HCT116 (cell line): ENCODE results near the gene ACO2. TPM values are rescaled to one million over a fixed set of nuclear protein-coding genes. Genes with fewer than 3 reads are reported as not detected.

Experiments used
- ATAC-seq: fragments of 200-7000 bp; cut with Tn5 transposase; 2 replicates; pipeline ENCODE4 v1.9.1; 2020; ENCODE audit warnings: mild to moderate bottlenecking, moderate library complexity
- BruUV-seq: library from RNA; stranded (reverse); fragments of 400-500 nt; replicated peaks from 2 replicates; lab custom pipeline; 2021; lab: Mats Ljungman, UMichigan
- CTCF ChIA-PET: fragments of 300-600 bp; sonication (Branson Sonifier 250); formaldehyde crosslinking; loops from one replicate; lab custom pipeline; 2021; ENCODE audit warnings: antibody characterized with exemption; lab: Charles Lee
- POLR2A ChIA-PET: fragments of 300-600, 350-600 bp; sonication (Branson Sonifier 250); formaldehyde crosslinking; loops from one replicate; lab custom pipeline; 2021; ENCODE audit warnings: antibody characterized with exemption; lab: Charles Lee
- RAD21 ChIA-PET, 2 experiments: fragments of 300-600 bp; sonication (Branson Sonifier 250); formaldehyde crosslinking; loops; one replicate each; lab custom pipeline; 2023; ENCODE audit warnings: low total read pairs in 2 of 2; ENCODE audit not compliant: uncharacterized antibody in 2 of 2, unreplicated experiment in 2 of 2, low non-redundant PET in 1 of 2; lab: Charles Lee
- DNase-seq: peaks from one replicate; pipeline ENCODE4 v3.0.0-alpha.2; 2010; ENCODE audit warnings: low read depth, low spot score
- H2AFZ ChIP-seq: fragments of 200-600 bp; shearing (Covaris generic), sonication (generic); 2 replicates; pipeline ENCODE4 v1.6.1; 2017; ENCODE audit warnings: low read depth, mixed run types, mixed read lengths, antibody characterized with exemption, low read length; ENCODE audit not compliant: poor library complexity, severe bottlenecking
- H3K27ac ChIP-seq: 2 replicates; pipeline ENCODE4 v1.5.1; 2012; ENCODE audit warnings: low read depth, low read length
- H3K27me3 ChIP-seq: fragments of 200-600 bp; sonication (generic); 2 replicates; pipeline ENCODE4 v1.6.1; 2016; ENCODE audit warnings: mixed run types, low read length, mixed read lengths; ENCODE audit not compliant: insufficient read depth
- H3K36me3 ChIP-seq, 2 experiments: fragments of 200-500 bp in 1 of 2; fragments of 200-600 bp in 1 of 2; sonication (Bioruptor generic) in 1 of 2; sonication (generic) in 1 of 2; 2 replicates each; pipeline versions ENCODE4 v1.5.1 to v1.6.1; 2014 to 2016; ENCODE audit warnings: low read length in 2 of 2, inconsistent platforms in 1 of 2, mixed read lengths in 1 of 2, mixed run types in 1 of 2; ENCODE audit not compliant: insufficient read depth in 2 of 2, control insufficient read depth in 1 of 2
- H3K4me1 ChIP-seq, 2 experiments: fragments of 200-600 bp in 1 of 2; sonication (generic) in 1 of 2; 2 replicates each; pipeline versions ENCODE4 v1.5.1 to v1.6.1; 2012 to 2017; ENCODE audit warnings: low read length in 2 of 2, inconsistent platforms in 1 of 2, mild to moderate bottlenecking in 1 of 2, mixed read lengths in 1 of 2, mixed run types in 1 of 2, moderate library complexity in 1 of 2; ENCODE audit not compliant: insufficient read depth in 2 of 2, control insufficient read depth in 1 of 2
- H3K4me2 ChIP-seq: fragments of 200-600 bp; sonication (generic); 2 replicates; pipeline ENCODE4 v1.6.1; 2017; ENCODE audit warnings: mixed run types, low read length, mixed read lengths
- H3K4me3 ChIP-seq, 2 experiments: fragments of 200-600 bp in 1 of 2; sonication (generic) in 1 of 2; replicated peaks in 1 of 2; 2 replicates each; pipeline ENCODE4 v1.5.1; 2011 to 2016; ENCODE audit warnings: low read length in 2 of 2, control low read depth in 1 of 2, low read depth in 1 of 2, mild to moderate bottlenecking in 1 of 2, mixed read lengths in 1 of 2, mixed run types in 1 of 2
- H3K79me2 ChIP-seq: fragments of 200-600 bp; sonication (generic); 2 replicates; pipeline ENCODE4 v1.6.1; 2017; ENCODE audit warnings: mild to moderate bottlenecking, mixed run types, low read length, moderate library complexity, mixed read lengths; ENCODE audit not compliant: insufficient read depth
- H3K9ac ChIP-seq: fragments of 200-600 bp; sonication (generic); 2 replicates; pipeline ENCODE4 v1.6.1; 2016; ENCODE audit warnings: low read length, mixed read lengths
- H3K9me2 ChIP-seq: fragments of 200-600 bp; sonication (generic), shearing (Covaris generic); 2 replicates; pipeline ENCODE4 v1.6.1; 2017; ENCODE audit warnings: mixed run types, mild to moderate bottlenecking, moderate library complexity; ENCODE audit not compliant: insufficient read depth
- H3K9me3 ChIP-seq, 2 experiments: fragments of 200-500 bp in 1 of 2; fragments of 200-600 bp in 1 of 2; sonication (Bioruptor generic) in 1 of 2; sonication (generic) in 1 of 2; 2 replicates each; pipeline ENCODE4 v1.6.1; 2014 to 2017; ENCODE audit warnings: low read length in 2 of 2, mixed read lengths in 2 of 2, inconsistent platforms in 1 of 2, low read depth in 1 of 2, mild to moderate bottlenecking in 1 of 2, mixed run types in 1 of 2, moderate library complexity in 1 of 2; ENCODE audit not compliant: control insufficient read depth in 1 of 2, insufficient read depth in 1 of 2
- H4K20me1 ChIP-seq: fragments of 200-600 bp; sonication (generic), shearing (Covaris generic); 2 replicates; pipeline ENCODE4 v1.6.1; 2017; ENCODE audit warnings: mixed run types, mild to moderate bottlenecking, moderate library complexity; ENCODE audit not compliant: insufficient read depth
- EZH2phosphoT487 ChIP-seq: fragments of 200-600 bp; IDR thresholded peaks from 2 replicates; pipeline ENCODE4 v1.6.1; 2018; ENCODE audit warnings: antibody characterized with exemption, borderline replicate concordance
- FOSL1 ChIP-seq: IDR thresholded peaks from 2 replicates; pipeline ENCODE4 v1.6.1; 2012; ENCODE audit warnings: low read depth
- MAX ChIP-seq: IDR thresholded peaks from 2 replicates; pipeline ENCODE4 v1.6.1; 2012
- POLR2AphosphoS5 ChIP-seq: IDR thresholded peaks from 2 replicates; pipeline ENCODE4 v1.6.1; 2011; ENCODE audit warnings: mild to moderate bottlenecking, low read depth, low read length, moderate library complexity
- RAD21 ChIP-seq: IDR thresholded peaks from 2 replicates; pipeline ENCODE4 v1.6.1; 2012; ENCODE audit warnings: low read depth, mild to moderate bottlenecking
- SP1 ChIP-seq: IDR thresholded peaks from 2 replicates; pipeline ENCODE4 v1.6.1; 2012; ENCODE audit warnings: low read depth
- SRF ChIP-seq: IDR thresholded peaks from 2 replicates; pipeline ENCODE4 v1.6.1; 2012; ENCODE audit warnings: low read depth
- ZNF274 ChIP-seq: fragments of 200-500 bp; sonication (Bioruptor generic); IDR thresholded peaks from 2 replicates; pipeline ENCODE4 v1.6.1; 2014; ENCODE audit warnings: mild to moderate bottlenecking, low read depth, low read length, inconsistent platforms
- intact Hi-C: fragments of 100-400 bp; cut with micrococcal nuclease; formaldehyde crosslinking; loops from 2 replicates; pipeline ENCODE4 v1.10.0; 2022
- total RNA-seq: library from RNA; stranded (reverse); gene quantifications from one replicate; pipeline ENCODE4 v1.2.1, GENCODE V29; 2021; ENCODE audit not compliant: unreplicated experiment
- TF ChIP-seq, protein P1 (sequence below): IDR thresholded peaks from 2 replicates; pipeline ENCODE4 v1.6.1; 2012; ENCODE audit warnings: low read depth
- TF ChIP-seq, protein P2 (sequence below): IDR thresholded peaks from 2 replicates; pipeline ENCODE4 v1.6.1; 2012

The ACO2 gene
- total RNA-seq, 1 experiment from 2014 or later = 108 TPM

GRCh38 chr22:41518048-41518347 is 49.1 kb downstream of the ACO2 start:
- intact Hi-C loops = no loop called here
- no peak for ATAC-seq
- RAD21 ChIA-PET = interaction anchor here (1.0 to 2.4 kb wide), 4 partner anchors 13 to 116 kb away, joined by 4 to 18 read pairs (median 6); no protein-coding TSS in a partner anchor

More at GRCh38 chr22:41518048-41518347, 49.1 kb downstream of the ACO2 start:
- no peaks in the 10 kb centered on the region for H3K27me3 ChIP-seq
- H3K79me2 ChIP-seq = peaks cover 6% of the 10 kb centered on the region; the same call in 1 of the 2 replicates
- peaks cover 5 to 47% of the 10 kb centered on the region in 2 experiments; a peak in 3 of 4 replicates for H3K36me3 ChIP-seq
- no peak overlapping the region for H3K4me2 ChIP-seq
- H2AFZ ChIP-seq = no peak overlapping the region
- no peak overlapping the region for H3K4me3 ChIP-seq
- CTCF ChIA-PET = interaction anchor here (0.9 to 4.3 kb wide), 12 partner anchors 9 to 835 kb away, joined by 3 to 90 read pairs (median 4); partner anchors contain the start of gene TEF
- BruUV-seq = no TSS peak
- no peak overlapping the region for H3K27ac ChIP-seq
- no peaks in the 10 kb centered on the region for H3K9me2 ChIP-seq
- H3K9me3 ChIP-seq = no peaks in the 10 kb centered on the region
- no peak for DNase-seq
- peaks cover 15 to 26% of the 10 kb centered on the region in 2 experiments for H3K4me1 ChIP-seq
- H4K20me1 ChIP-seq = no peaks in the 10 kb centered on the region
- TF ChIP-seq FOSL1 = no peak
- no peak for TF ChIP-seq ZNF274
- TF ChIP-seq, protein P1, sequence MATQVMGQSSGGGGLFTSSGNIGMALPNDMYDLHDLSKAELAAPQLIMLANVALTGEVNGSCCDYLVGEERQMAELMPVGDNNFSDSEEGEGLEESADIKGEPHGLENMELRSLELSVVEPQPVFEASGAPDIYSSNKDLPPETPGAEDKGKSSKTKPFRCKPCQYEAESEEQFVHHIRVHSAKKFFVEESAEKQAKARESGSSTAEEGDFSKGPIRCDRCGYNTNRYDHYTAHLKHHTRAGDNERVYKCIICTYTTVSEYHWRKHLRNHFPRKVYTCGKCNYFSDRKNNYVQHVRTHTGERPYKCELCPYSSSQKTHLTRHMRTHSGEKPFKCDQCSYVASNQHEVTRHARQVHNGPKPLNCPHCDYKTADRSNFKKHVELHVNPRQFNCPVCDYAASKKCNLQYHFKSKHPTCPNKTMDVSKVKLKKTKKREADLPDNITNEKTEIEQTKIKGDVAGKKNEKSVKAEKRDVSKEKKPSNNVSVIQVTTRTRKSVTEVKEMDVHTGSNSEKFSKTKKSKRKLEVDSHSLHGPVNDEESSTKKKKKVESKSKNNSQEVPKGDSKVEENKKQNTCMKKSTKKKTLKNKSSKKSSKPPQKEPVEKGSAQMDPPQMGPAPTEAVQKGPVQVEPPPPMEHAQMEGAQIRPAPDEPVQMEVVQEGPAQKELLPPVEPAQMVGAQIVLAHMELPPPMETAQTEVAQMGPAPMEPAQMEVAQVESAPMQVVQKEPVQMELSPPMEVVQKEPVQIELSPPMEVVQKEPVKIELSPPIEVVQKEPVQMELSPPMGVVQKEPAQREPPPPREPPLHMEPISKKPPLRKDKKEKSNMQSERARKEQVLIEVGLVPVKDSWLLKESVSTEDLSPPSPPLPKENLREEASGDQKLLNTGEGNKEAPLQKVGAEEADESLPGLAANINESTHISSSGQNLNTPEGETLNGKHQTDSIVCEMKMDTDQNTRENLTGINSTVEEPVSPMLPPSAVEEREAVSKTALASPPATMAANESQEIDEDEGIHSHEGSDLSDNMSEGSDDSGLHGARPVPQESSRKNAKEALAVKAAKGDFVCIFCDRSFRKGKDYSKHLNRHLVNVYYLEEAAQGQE = no peak
- no peak for TF ChIP-seq SRF
- no peak for TF ChIP-seq EZH2phosphoT487
- no peak for TF ChIP-seq MAX
- no peak for TF ChIP-seq RAD21
- TF ChIP-seq, protein P2, sequence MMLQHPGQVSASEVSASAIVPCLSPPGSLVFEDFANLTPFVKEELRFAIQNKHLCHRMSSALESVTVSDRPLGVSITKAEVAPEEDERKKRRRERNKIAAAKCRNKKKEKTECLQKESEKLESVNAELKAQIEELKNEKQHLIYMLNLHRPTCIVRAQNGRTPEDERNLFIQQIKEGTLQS = no peak
- no peak for TF ChIP-seq SP1
- TF ChIP-seq POLR2AphosphoS5 = no peak
- no peak overlapping the region for H3K9ac ChIP-seq
- POLR2A ChIA-PET = interaction anchor here (1.5 kb wide), 1 partner anchor 71 kb away, joined by 8 read pairs; the partner anchor contains the start of gene TOB2
